Measurements from ENCODE around the gene TMEM220. TPM values are rescaled to one million over a fixed set of nuclear protein-coding genes. Genes with fewer than 3 reads are reported as not detected.

TMEM220 gene
- total RNA-seq, 2 experiments from 2014 or later, result 2.9 to 3.2 TPM

- H3K27me3 Mint-ChIP-seq, result no peaks in the 10 kb centered on the region
- no peaks in the 10 kb centered on the region for H3K9me3 Mint-ChIP-seq
- ATAC-seq (ENCODE audit: poor library complexity) (no peak), DNase-seq (no peak)
- no peak for TF ChIP-seq CTCF (IDR thresholded peaks at IDR 0.05)
- Histone ChIP-seq H3K36me3 (ENCODE audit: insufficient read depth, low read length) (peaks cover 78% of the 10 kb centered on the region), H3K27me3 (ENCODE audit: control insufficient read depth in 1 of 2, insufficient read depth in 2 of 2, low read length in 2 of 2) (no peaks in the 10 kb centered on the region), H3K4me1 (ENCODE audit: insufficient read depth, low read length) (no peaks in the 10 kb centered on the region), H3K27ac (ENCODE audit: low read depth in 1 of 2, low read length in 2 of 2) (no peak overlapping the region), H3K4me3 (ENCODE audit: low read length) (no peak overlapping the region), H3K9me3 (ENCODE audit: control insufficient read depth in 1 of 2, insufficient read depth in 1 of 2, low read length in 2 of 2) (no peaks in the 10 kb centered on the region)
- H3K27ac Mint-ChIP-seq, result no peak overlapping the region
- no peaks in the 10 kb centered on the region for H3K4me1 Mint-ChIP-seq (ENCODE audit: low read depth)
- CTCF ChIA-PET, result interaction anchor here (1.7 kb wide), 1 partner anchor 35 kb away, joined by 5 read pairs; no protein-coding TSS in a partner anchor
- intact Hi-C loops (cut with DNase I, micrococcal nuclease), result no loop called here
- H3K4me3 Mint-ChIP-seq, result no peak overlapping the region
- peaks cover 91% of the 10 kb centered on the region for H3K36me3 Mint-ChIP-seq (ENCODE audit: low read depth)
- POLR2A ChIA-PET, result no interaction called here
Observed at GRCh38 chr17:10681866-10682446, 47.9 kb downstream of the TMEM220 start.

DNA sequence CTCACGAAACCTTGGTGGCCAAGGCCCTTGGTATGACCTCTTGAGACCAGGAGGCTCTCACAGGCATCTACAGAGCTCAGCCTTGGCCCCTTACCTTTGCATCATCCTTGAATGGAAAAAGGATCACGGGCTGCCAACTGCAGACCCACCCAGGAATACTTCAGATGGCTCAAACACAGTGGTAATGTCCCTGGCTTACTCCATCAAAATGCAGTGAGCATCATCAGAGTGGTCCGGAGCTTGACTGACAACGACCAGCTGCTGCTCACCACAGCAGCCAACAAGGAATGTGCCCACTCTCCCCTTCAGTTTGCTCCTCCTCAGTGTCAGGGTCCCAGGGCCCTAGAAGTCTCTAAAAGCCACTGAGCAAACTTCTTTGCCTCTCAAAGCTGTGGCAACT lies 55.1 kb downstream of the TMEM220 start:
- H3K4me3 ChIP-seq (ENCODE audit: low read length), result no peak overlapping the region
- H3K9me3 Mint-ChIP-seq, result no peaks in the 10 kb centered on the region
- no peaks in the 10 kb centered on the region for H3K27me3 ChIP-seq (ENCODE audit: control insufficient read depth in 1 of 2, insufficient read depth in 2 of 2, low read length in 2 of 2)
- no peaks in the 10 kb centered on the region for H3K27me3 Mint-ChIP-seq
- H3K4me3 Mint-ChIP-seq, result no peak overlapping the region
- DNase-seq (no peak), ATAC-seq (ENCODE audit: poor library complexity) (no peak)
- peaks cover 66% of the 10 kb centered on the region for H3K36me3 Mint-ChIP-seq (ENCODE audit: low read depth)
- H3K4me1 ChIP-seq (ENCODE audit: insufficient read depth, low read length), result no peaks in the 10 kb centered on the region
- peaks cover 32% of the 10 kb centered on the region for H3K36me3 ChIP-seq (ENCODE audit: insufficient read depth, low read length)
- CTCF ChIA-PET, result interaction anchor here (0.5 kb wide), 1 partner anchor 8 kb away, joined by 3 read pairs; no protein-coding TSS in a partner anchor
- intact Hi-C loops (cut with DNase I, micrococcal nuclease), result no loop called here
- H3K27ac ChIP-seq (ENCODE audit: low read depth in 1 of 2, low read length in 2 of 2), result no peak overlapping the region
- H3K9me3 ChIP-seq (ENCODE audit: control insufficient read depth in 1 of 2, insufficient read depth in 1 of 2, low read length in 2 of 2), result no peaks in the 10 kb centered on the region
- no peaks in the 10 kb centered on the region for H3K4me1 Mint-ChIP-seq (ENCODE audit: low read depth)
- no peak overlapping the region for H3K27ac Mint-ChIP-seq
- TF ChIP-seq CTCF (IDR thresholded peaks at IDR 0.05), result no peak
- POLR2A ChIA-PET, result no interaction called here

DNA sequence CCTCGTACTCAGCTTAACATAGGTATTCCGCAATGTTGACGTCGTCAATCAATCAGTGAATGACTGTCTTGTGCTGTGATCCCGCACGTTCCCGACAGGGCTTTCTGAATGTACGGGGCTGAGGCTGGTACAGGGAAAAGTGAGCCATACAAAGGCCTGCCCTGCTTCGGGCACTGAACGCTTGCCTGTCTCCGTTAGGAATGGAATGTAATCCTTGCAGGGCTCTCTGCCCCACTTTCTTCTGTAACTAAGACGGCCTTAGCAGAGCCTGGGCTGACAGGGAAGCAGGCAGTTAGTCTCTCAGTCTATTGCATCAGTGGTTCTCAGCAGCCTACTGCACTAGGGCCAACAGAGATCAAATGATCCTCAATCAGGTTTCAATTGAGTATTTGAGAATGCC lies 56.5 kb downstream of the TMEM220 start:
- H3K9me3 ChIP-seq (ENCODE audit: control insufficient read depth in 1 of 2, insufficient read depth in 1 of 2, low read length in 2 of 2), result no peaks in the 10 kb centered on the region
- TF ChIP-seq CTCF (IDR thresholded peaks at IDR 0.05), result no peak
- no peaks in the 10 kb centered on the region for H3K27me3 Mint-ChIP-seq
- ChIA-PET CTCF (no interaction called here), POLR2A (no interaction called here)
- intact Hi-C loops (cut with DNase I, micrococcal nuclease), result no loop called here
- peaks cover 21% of the 10 kb centered on the region for H3K36me3 ChIP-seq (ENCODE audit: insufficient read depth, low read length)
- peaks cover 55% of the 10 kb centered on the region for H3K36me3 Mint-ChIP-seq (ENCODE audit: low read depth)
- H3K9me3 Mint-ChIP-seq, result no peaks in the 10 kb centered on the region
- H3K4me1 Mint-ChIP-seq (ENCODE audit: low read depth), result no peaks in the 10 kb centered on the region
- ATAC-seq (ENCODE audit: poor library complexity) (no peak), DNase-seq (no peak)
- no peak overlapping the region for H3K4me3 ChIP-seq (ENCODE audit: low read length)
- H3K27ac ChIP-seq (ENCODE audit: low read depth in 1 of 2, low read length in 2 of 2), result no peak overlapping the region
- H3K27ac Mint-ChIP-seq, result no peak overlapping the region
- no peaks in the 10 kb centered on the region for H3K4me1 ChIP-seq (ENCODE audit: insufficient read depth, low read length)
- H3K4me3 Mint-ChIP-seq, result no peak overlapping the region
- no peaks in the 10 kb centered on the region for H3K27me3 ChIP-seq (ENCODE audit: control insufficient read depth in 1 of 2, insufficient read depth in 2 of 2, low read length in 2 of 2)

Measured in CD4-positive, alpha-beta T cell (primary cell).